Activated CD4-positive, alpha-beta T cell treated with anti-CD3 and anti-CD28 coated beads for 36 hours (primary cell): ENCODE results near the gene DLL4. TPM values are rescaled to one million over a fixed set of nuclear protein-coding genes. Genes with fewer than 3 reads are reported as not detected.
A peak's percentile ranks its signal among the peaks of the same experiment; 100 is the strongest.

Source experiments
- ATAC-seq: fragments of 200-7000 bp; cut with Tn5 transposase; one replicate; pipeline ENCODE4 v1.10.0; 2021; ENCODE audit warnings: mild to moderate bottlenecking, moderate library complexity
- CTCF ChIA-PET: fragments of 350-600 bp; sonication (Branson Sonifier 250); formaldehyde crosslinking; loops from one replicate; lab custom pipeline; 2021; ENCODE audit warnings: antibody characterized with exemption; lab: Charles Lee
- POLR2A ChIA-PET: fragments of 350-600 bp; sonication (Branson Sonifier 250); formaldehyde crosslinking; loops from one replicate; lab custom pipeline; 2021; ENCODE audit warnings: antibody characterized with exemption, inconsistent platforms; lab: Charles Lee
- DNase-seq: peaks from one replicate; pipeline ENCODE4 v3.0.0-alpha.2; 2020
- H3K27ac Mint-ChIP-seq: one replicate; pipeline ENCODE4 v1.8.0; 2021; ENCODE audit warnings: mixed read lengths
- H3K27me3 Mint-ChIP-seq: one replicate; pipeline ENCODE4 v1.8.0; 2021; ENCODE audit warnings: mixed read lengths
- H3K36me3 Mint-ChIP-seq: one replicate; pipeline ENCODE4 v1.8.0; 2021; ENCODE audit warnings: low read depth, mixed read lengths
- H3K4me1 Mint-ChIP-seq: one replicate; pipeline ENCODE4 v1.8.0; 2021; ENCODE audit warnings: mixed read lengths
- H3K4me3 Mint-ChIP-seq: one replicate; pipeline ENCODE4 v1.8.0; 2021; ENCODE audit warnings: mild to moderate bottlenecking, moderate library complexity, mixed read lengths
- H3K9me3 Mint-ChIP-seq: one replicate; pipeline ENCODE4 v1.8.0; 2021; ENCODE audit warnings: low read depth, mixed read lengths
- intact Hi-C, 2 experiments: fragments of 100-400 bp; cut with DNase I in 1 of 2; cut with micrococcal nuclease in 1 of 2; formaldehyde crosslinking; loops; one replicate each; pipeline versions ENCODE4 v1.14.2 to v1.15.1; 2022 to 2024; cut with DNase I, micrococcal nuclease
- total RNA-seq, 2 experiments: library from RNA; stranded (reverse); gene quantifications; one replicate each; pipeline ENCODE4 v1.2.3, GENCODE V29; 2021

Gene DLL4
- total RNA-seq: under 1 TPM; 0.18 to 0.30 TPM

DNA sequence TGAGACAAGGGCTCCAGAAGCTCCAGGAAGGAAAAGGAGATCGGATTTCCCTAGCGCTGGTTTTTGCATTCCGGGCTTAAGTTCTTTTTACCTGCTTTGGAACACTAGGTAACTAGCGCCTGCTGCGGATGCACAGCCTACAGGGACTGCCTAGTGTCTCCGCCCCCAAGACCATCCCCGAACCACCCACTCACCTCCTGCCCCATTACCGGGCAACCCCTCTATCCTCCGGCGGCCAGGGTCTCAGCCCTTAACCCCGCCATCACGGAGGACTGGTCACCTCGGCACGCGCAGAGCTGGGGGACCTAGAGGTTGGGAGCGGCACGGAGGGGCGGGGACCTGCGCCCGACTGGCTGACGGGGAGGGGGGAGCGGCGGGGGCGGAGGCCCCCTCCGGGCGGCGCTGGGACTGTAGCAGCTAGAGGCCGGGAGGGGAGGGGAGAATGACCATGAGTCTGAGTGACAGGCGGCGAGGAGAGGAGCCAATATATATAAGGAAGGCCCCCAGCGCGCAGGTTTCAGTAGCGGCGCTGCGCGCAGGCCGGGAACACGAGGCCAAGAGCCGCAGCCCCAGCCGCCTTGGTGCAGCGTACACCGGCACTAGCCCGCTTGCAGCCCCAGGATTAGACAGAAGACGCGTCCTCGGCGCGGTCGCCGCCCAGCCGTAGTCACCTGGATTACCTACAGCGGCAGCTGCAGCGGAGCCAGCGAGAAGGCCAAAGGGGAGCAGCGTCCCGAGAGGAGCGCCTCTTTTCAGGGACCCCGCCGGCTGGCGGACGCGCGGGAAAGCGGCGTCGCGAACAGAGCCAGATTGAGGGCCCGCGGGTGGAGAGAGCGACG, at the start of gene DLL4:
Gene DLL4, plus strand, starts transcription at position 520 of the 839 bp plus-strand sequence. CDS start 329 bp downstream, outside the sequence.
- no peaks in the 10 kb centered on the region for H3K9me3 Mint-ChIP-seq

DNA sequence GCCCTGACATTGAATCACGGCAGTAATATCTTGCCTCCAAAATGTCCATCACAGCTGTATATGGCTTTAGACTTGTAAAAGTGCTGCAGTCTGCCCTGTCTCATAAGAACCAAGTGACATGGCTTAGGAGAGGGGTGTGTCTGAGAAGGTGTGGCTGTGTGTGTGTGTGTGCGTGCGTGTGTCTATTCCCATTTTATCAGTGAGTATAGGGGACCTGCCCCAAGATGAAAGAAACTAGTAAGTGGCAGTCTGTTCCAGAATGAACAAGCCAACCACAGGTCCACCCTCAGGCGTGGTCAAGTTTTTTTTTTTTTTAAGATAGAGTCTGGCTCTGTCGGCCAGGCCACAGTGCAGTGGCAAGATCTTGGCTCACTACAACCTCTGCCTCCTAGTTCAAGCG, 49.5 kb upstream of the DLL4 start:
- ATAC-seq: no peak
- intact Hi-C loops: loop anchor here in 1 of 2 experiments (1.0 kb wide), 1 partner anchor 15 kb away; the partner anchor contains the start of gene VPS18
- H3K4me1 Mint-ChIP-seq: peaks cover 14% of the 10 kb centered on the region
- H3K36me3 Mint-ChIP-seq: no peaks in the 10 kb centered on the region
- DNase-seq: no peak
- no peak overlapping the region for H3K4me3 Mint-ChIP-seq
- H3K27me3 Mint-ChIP-seq: peaks cover under 1% of the 10 kb centered on the region
- ChIA-PET POLR2A (no interaction called here), CTCF (interaction anchor here (1.4 to 1.5 kb wide), 3 partner anchors 11 to 15 kb away, joined by 4 to 10 read pairs (median 6); partner anchors contain the start of gene VPS18)
- no peaks in the 10 kb centered on the region for H3K9me3 Mint-ChIP-seq
- no peak overlapping the region for H3K27ac Mint-ChIP-seq

More for the DNA sequence above, at the start of gene DLL4:
- H3K27ac Mint-ChIP-seq: no peak within 1 kb of the TSS
- intact Hi-C loops: loop anchor here (1.0 to 2.0 kb wide), 2 partner anchors 22 to 24 kb away; partner anchors contain the start of gene CHAC1 (in 1 of the 2)
- POLR2A ChIA-PET: interaction anchor here (0.7 kb wide), 1 partner anchor 24 kb away, joined by 3 read pairs; the partner anchor contains the start of gene CHAC1
- H3K4me3 Mint-ChIP-seq: peak within 1 kb of the TSS; percentile 61
- CTCF ChIA-PET: interaction anchor here (1.2 to 10.5 kb wide), 3 partner anchors 12 to 608 kb away, joined by 3 to 98 read pairs (median 66); no protein-coding TSS in a partner anchor
- no peaks in the 10 kb centered on the region for H3K36me3 Mint-ChIP-seq
- DNase-seq (peak; percentile 69), ATAC-seq (peak; percentile 54)
- H3K4me1 Mint-ChIP-seq: peaks cover 32% of the 10 kb centered on the region
- peaks cover 58% of the 10 kb centered on the region for H3K27me3 Mint-ChIP-seq

DNA sequence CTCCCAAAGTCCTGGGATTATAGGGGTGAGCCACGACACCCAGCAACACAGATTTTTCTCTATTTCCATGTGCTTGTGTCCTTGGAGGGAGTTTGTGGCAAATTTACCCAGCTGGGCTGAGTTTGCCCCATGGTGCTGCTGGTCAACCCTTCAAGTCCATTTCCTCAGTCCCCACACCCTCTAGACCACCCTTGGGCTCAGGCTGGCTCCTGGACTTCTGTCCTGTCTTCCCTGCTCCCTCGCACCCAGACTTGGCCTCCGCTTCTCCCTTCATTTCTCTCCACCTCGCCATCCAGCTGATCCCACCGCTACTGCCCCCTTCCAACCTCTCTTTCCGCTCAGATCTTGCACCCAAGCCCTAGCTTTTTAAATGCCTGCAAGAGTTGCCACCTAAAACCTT, 47.8 kb upstream of the DLL4 start:
- ATAC-seq (no peak), DNase-seq (no peak)
- POLR2A ChIA-PET: no interaction called here
- no peak overlapping the region for H3K4me3 Mint-ChIP-seq
- intact Hi-C loops: no loop called here
- H3K9me3 Mint-ChIP-seq: no peaks in the 10 kb centered on the region
- H3K4me1 Mint-ChIP-seq: peaks cover 18% of the 10 kb centered on the region
- H3K27me3 Mint-ChIP-seq: no peaks in the 10 kb centered on the region
- H3K27ac Mint-ChIP-seq: no peak overlapping the region
- H3K36me3 Mint-ChIP-seq: no peaks in the 10 kb centered on the region
- CTCF ChIA-PET: interaction anchor here (0.7 to 2.5 kb wide), 6 partner anchors 11 to 301 kb away, joined by 3 to 11 read pairs (median 4); partner anchors contain the start of gene VPS18

DNA sequence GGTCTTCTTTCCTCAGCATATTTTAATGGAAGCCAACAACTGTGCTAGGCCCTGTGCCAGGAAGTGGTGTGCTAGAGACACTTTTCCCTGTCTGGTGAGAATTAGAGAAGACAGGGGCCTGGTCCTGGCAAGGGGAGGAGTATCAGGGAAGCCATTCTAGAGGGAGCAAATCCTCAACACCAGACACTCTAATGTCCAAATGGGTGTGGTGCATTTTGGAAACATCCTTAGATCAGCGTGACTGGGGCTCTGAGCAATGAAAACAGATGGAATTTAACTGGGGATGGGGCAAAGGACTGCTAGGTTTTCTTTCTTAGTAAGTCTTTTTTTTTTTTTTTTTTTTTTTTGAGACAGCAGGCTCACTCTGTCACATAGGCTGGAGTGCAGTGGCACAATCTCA, 42.6 kb upstream of the DLL4 start:
- ATAC-seq (no peak), DNase-seq (no peak)
- Mint-ChIP-seq H3K36me3 (no peaks in the 10 kb centered on the region), H3K9me3 (no peaks in the 10 kb centered on the region), H3K27me3 (no peaks in the 10 kb centered on the region), H3K27ac (no peak overlapping the region), H3K4me3 (no peak overlapping the region), H3K4me1 (peaks cover 12% of the 10 kb centered on the region)
- POLR2A ChIA-PET: no interaction called here
- intact Hi-C loops: no loop called here
- CTCF ChIA-PET: interaction anchor here (0.7 to 1.0 kb wide), 2 partner anchors 29 to 537 kb away, joined by 3 to 4 read pairs; no protein-coding TSS in a partner anchor

DNA sequence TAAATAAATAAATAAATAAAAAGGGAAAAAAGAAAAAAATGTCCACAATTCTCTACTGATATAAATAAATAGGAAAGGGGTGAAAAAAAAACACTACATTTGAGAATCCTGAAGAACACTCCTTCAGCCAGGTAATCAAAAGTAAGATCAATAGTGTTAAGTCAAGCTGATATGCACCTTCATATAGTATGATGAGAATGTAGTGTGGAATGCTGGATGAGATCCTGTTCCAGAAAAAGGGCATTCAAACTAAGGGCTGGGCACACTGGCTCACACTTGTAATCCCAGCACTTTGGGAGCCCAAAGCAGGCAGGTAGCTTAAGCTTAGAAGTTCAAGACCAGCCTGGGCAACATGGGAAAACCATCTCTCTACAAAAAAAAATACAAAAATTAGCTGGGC, 40.0 kb upstream of the DLL4 start:
- DNase-seq: no peak
- H3K9me3 Mint-ChIP-seq: no peaks in the 10 kb centered on the region
- POLR2A ChIA-PET: no interaction called here
- ATAC-seq: no peak
- no peaks in the 10 kb centered on the region for H3K36me3 Mint-ChIP-seq
- no peaks in the 10 kb centered on the region for H3K27me3 Mint-ChIP-seq
- H3K4me3 Mint-ChIP-seq: no peak overlapping the region
- CTCF ChIA-PET: interaction anchor here (0.8 to 5.8 kb wide), 3 partner anchors 32 to 261 kb away, joined by 3 to 150 read pairs (median 6); no protein-coding TSS in a partner anchor
- no peak overlapping the region for H3K27ac Mint-ChIP-seq
- H3K4me1 Mint-ChIP-seq: peaks cover 22% of the 10 kb centered on the region
- intact Hi-C loops: no loop called here

DNA sequence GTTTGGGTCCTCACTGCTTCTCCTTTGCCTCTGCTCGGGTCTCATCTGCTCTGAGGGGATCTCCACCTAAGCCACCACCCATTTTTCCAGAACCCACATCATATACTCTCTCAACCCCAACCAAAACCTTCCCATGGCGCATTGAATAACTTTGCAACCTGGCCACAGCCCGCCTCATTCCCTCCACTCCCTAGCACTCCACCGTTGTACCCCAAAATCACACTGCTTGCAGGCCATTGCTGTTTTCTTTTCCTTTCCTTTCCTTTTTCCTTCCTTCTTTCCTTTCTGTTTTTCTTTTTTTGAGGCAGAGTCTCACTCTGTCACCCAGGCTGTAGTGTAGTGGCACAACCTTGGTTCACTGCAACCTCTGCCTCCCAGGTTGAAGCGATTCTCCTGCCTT, 38.0 kb upstream of the DLL4 start:
- no peak for DNase-seq
- ATAC-seq: no peak
- Mint-ChIP-seq H3K36me3 (no peaks in the 10 kb centered on the region), H3K27me3 (no peaks in the 10 kb centered on the region), H3K4me3 (no peak overlapping the region), H3K9me3 (no peaks in the 10 kb centered on the region), H3K27ac (no peak overlapping the region), H3K4me1 (peaks cover 28% of the 10 kb centered on the region)
- POLR2A ChIA-PET: no interaction called here
- intact Hi-C loops: loop anchor here in 1 of 2 experiments (10.0 kb wide), 1 partner anchor 146 kb away; no protein-coding TSS in a partner anchor
- CTCF ChIA-PET: interaction anchor here (0.8 to 5.8 kb wide), 9 partner anchors 10 to 131 kb away, joined by 3 to 150 read pairs (median 9); partner anchors contain the start of gene RHOV

DNA sequence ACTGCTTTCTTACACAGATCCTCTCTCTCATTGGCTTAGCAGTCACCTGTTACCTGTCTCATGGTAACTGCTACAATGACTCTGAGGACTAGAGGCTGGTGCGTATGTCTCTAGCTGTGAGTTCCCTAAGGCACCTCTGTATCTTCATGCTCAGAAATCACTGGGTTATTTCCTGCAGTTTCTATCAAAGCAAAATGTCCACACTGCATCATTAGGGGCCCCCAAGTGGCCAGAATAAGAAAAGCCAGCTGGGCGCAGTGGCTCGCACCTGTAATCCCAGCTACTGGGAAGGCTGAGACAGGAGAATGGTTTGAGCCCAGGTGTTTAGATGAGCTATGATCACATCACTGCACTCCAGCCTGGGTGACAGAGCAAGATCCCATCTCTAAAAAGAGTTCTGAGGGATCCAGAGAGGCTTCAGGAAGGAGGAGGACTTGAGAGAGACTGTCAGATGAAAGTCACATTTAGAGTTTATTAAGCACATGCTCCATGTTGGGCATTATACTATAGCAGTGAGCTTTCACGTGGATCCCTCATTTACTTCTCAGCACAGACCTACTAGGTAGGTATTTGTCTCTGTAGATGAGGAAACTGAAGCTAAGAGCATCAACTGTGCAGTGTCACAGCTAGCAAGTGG, 37.2 kb upstream of the DLL4 start:
- POLR2A ChIA-PET: interaction anchor here (0.8 kb wide), 1 partner anchor 33 kb away, joined by 4 read pairs; no protein-coding TSS in a partner anchor
- H3K9me3 Mint-ChIP-seq: no peaks in the 10 kb centered on the region

DNA sequence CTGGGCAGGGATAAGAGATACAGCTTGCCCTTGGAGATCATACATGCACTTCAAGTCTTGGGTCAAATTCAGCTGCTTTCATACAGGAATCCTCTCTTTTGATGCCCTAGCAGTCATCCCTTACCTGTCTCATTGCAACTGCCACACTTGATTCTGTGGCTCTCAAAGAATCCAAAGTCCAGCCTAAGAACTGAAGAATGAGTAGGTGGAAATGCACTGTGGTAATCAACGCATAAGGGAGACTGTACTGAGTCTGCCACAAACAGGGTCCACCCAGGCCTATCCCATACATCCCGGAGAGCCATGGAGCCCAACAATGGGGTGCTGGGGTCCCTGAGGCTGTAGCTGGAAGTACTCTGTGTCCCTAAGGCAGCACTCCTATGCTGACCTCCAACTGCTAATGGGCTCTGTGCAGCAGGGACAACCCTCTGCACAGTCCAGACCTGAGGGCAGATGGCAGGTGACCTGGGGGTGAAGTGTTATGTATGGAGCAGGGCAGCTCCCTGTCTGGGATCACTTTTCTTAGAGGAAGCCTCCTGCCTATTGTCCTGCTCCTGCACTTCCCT, 36.6 kb upstream of the DLL4 start:
- no peak overlapping the region for H3K4me3 Mint-ChIP-seq
- POLR2A ChIA-PET: interaction anchor here (0.8 kb wide), 1 partner anchor 33 kb away, joined by 4 read pairs; no protein-coding TSS in a partner anchor

More for the DNA sequence above, 37.2 kb upstream of the DLL4 start:
- no peaks in the 10 kb centered on the region for H3K27me3 Mint-ChIP-seq
- no peaks in the 10 kb centered on the region for H3K36me3 Mint-ChIP-seq
- DNase-seq (peak; percentile 54), ATAC-seq (no peak)
- H3K4me1 Mint-ChIP-seq: peaks cover 29% of the 10 kb centered on the region
- H3K27ac Mint-ChIP-seq: no peak overlapping the region
- intact Hi-C loops: loop anchor here in 1 of 2 experiments (10.0 kb wide), 1 partner anchor 147 kb away; no protein-coding TSS in a partner anchor
- CTCF ChIA-PET: interaction anchor here (0.6 to 5.8 kb wide), 21 partner anchors 11 to 570 kb away, joined by 3 to 150 read pairs (median 4); partner anchors contain the start of genes CHP1, EXD1 and RHOV
- H3K4me3 Mint-ChIP-seq: no peak overlapping the region

DNA sequence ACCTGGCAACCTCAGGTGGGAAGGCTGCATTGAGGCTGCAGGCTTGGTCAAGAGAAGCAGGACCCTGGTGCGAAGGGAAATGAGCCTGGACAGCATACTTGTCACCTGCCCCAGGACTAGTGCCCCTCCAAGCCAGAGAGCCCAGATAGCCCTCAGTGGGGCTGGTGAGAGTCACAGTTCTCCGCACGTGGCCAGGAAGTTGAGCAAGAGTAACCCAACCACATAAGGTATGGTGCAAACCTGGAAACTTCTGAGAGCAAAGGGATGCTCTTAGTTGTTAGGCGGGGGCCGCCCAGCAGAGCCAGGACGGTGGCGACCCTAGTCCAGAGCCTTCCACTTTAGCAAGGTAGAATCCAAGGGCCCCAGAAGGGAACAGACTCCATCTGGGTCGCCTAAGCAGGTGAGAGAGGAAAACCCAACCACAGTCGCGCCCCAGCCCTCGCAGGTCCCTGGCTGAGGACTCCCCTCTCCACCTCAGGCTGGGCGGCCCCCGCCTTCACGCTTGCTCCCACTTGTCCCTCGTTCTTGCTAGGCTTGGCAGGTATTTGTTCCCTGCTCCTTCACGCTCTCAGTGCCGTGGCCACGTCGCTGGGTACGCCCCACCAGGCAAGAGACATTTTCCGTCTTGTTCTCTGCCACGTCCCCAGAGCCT, 36.0 kb upstream of the DLL4 start:
- DNase-seq (no peak), ATAC-seq (no peak)
- H3K9me3 Mint-ChIP-seq: no peaks in the 10 kb centered on the region
- peaks cover 29% of the 10 kb centered on the region for H3K4me1 Mint-ChIP-seq
- no peaks in the 10 kb centered on the region for H3K27me3 Mint-ChIP-seq
- ChIA-PET CTCF (interaction anchor here (0.5 to 8.0 kb wide), 19 partner anchors 8 to 709 kb away, joined by 3 to 268 read pairs (median 10); partner anchors contain the start of genes C15orf62, RAD51 and RHOV), POLR2A (interaction anchor here (0.8 to 2.4 kb wide), 2 partner anchors 34 to 35 kb away, joined by 4 to 19 read pairs; no protein-coding TSS in a partner anchor)
- intact Hi-C loops: loop anchor here in 1 of 2 experiments (10.0 kb wide), 1 partner anchor 148 kb away; no protein-coding TSS in a partner anchor
- H3K4me3 Mint-ChIP-seq: no peak overlapping the region
- peaks cover 6% of the 10 kb centered on the region for H3K36me3 Mint-ChIP-seq
- H3K27ac Mint-ChIP-seq: peak overlapping the region; percentile 86

More for the DNA sequence above, 36.6 kb upstream of the DLL4 start:
- no peak for DNase-seq
- Mint-ChIP-seq H3K4me1 (peaks cover 29% of the 10 kb centered on the region), H3K27ac (no peak overlapping the region), H3K36me3 (peaks cover 3% of the 10 kb centered on the region), H3K27me3 (no peaks in the 10 kb centered on the region), H3K9me3 (no peaks in the 10 kb centered on the region)
- CTCF ChIA-PET: interaction anchor here (0.6 to 5.8 kb wide), 19 partner anchors 11 to 373 kb away, joined by 3 to 150 read pairs (median 5); partner anchors contain the start of genes CHP1, EXD1 and RHOV
- intact Hi-C loops: loop anchor here in 1 of 2 experiments (10.0 kb wide), 1 partner anchor 148 kb away; no protein-coding TSS in a partner anchor
- ATAC-seq: no peak
